HepG2 (cell line): ENCODE results near the gene NSD1. TPM values are rescaled to one million over a fixed set of nuclear protein-coding genes. Genes with fewer than 3 reads are reported as not detected.
A peak's percentile ranks its signal among the peaks of the same experiment; 100 is the strongest.

Source experiments
- CCDC6 ChIP-seq: sonication (generic); formaldehyde crosslinking; IDR thresholded peaks from 2 replicates; pipeline ENCODE4 v1.8.1; 2022; ENCODE audit warnings: mild to moderate bottlenecking, missing genetic modification reagents, moderate library complexity
- FOXO4 ChIP-seq: sonication (generic); formaldehyde crosslinking; conservative IDR thresholded peaks from 2 replicates; pipeline ENCODE4 v1.8.1; 2023; ENCODE audit warnings: missing genetic modification reagents
- HOXA3 ChIP-seq: sonication (generic); formaldehyde crosslinking; IDR thresholded peaks from 2 replicates; pipeline ENCODE4 v1.5.0; 2020; ENCODE audit warnings: missing genetic modification reagents
- KIAA2018 ChIP-seq: sonication (generic); formaldehyde crosslinking; IDR thresholded peaks from 2 replicates; pipeline ENCODE4 v1.5.0; 2020; ENCODE audit warnings: mild to moderate bottlenecking, missing genetic modification reagents, borderline replicate concordance
- MEF2D ChIP-seq: sonication (generic); formaldehyde crosslinking; IDR thresholded peaks from 2 replicates; pipeline ENCODE4 v1.5.1; 2020; ENCODE audit warnings: mild to moderate bottlenecking, missing genetic modification reagents
- MXD1 ChIP-seq: sonication (generic); formaldehyde crosslinking; IDR thresholded peaks from 2 replicates; pipeline ENCODE4 v1.4.0; 2020; ENCODE audit warnings: mild to moderate bottlenecking, missing genetic modification reagents
- MXD4 ChIP-seq: IDR thresholded peaks from 2 replicates; pipeline ENCODE4 v1.6.1; 2016; ENCODE audit warnings: mild to moderate bottlenecking, missing biosample characterization, missing genetic modification reagents
- RFXANK ChIP-seq: IDR thresholded peaks from 2 replicates; pipeline ENCODE4 v1.6.1; 2016
- WIZ ChIP-seq: sonication (generic); formaldehyde crosslinking; IDR thresholded peaks from 2 replicates; pipeline ENCODE4 v1.5.1; 2020; ENCODE audit warnings: mild to moderate bottlenecking, missing genetic modification reagents
- ZC3H13 ChIP-seq: sonication (generic); formaldehyde crosslinking; IDR thresholded peaks from 2 replicates; pipeline ENCODE4 v1.8.1; 2023; ENCODE audit warnings: mild to moderate bottlenecking, missing genetic modification reagents, moderate library complexity
- ZKSCAN5 ChIP-seq: sonication (generic); formaldehyde crosslinking; IDR thresholded peaks from 2 replicates; pipeline ENCODE4 v1.5.1; 2020; ENCODE audit warnings: mild to moderate bottlenecking, missing genetic modification reagents
- ZNF329 ChIP-seq: sonication (generic); formaldehyde crosslinking; IDR thresholded peaks from 2 replicates; pipeline ENCODE4 v1.9.0; 2021; ENCODE audit warnings: low read depth, mild to moderate bottlenecking, missing genetic modification reagents
- ZNF331 ChIP-seq: sonication (generic); formaldehyde crosslinking; IDR thresholded peaks from 2 replicates; pipeline ENCODE4 v1.4.0; 2020; ENCODE audit warnings: missing genetic modification reagents
- ZNF382 ChIP-seq: sonication (generic); formaldehyde crosslinking; IDR thresholded peaks from 2 replicates; pipeline ENCODE4 v1.5.0; 2020; ENCODE audit warnings: missing genetic modification reagents, mild to moderate bottlenecking, borderline replicate concordance
- ZNF770 ChIP-seq: sonication (generic); formaldehyde crosslinking; IDR thresholded peaks from 2 replicates; pipeline ENCODE4 v1.5.0; 2020; ENCODE audit warnings: mild to moderate bottlenecking, missing genetic modification reagents
- ZSCAN12 ChIP-seq: sonication (generic); formaldehyde crosslinking; IDR thresholded peaks from 2 replicates; pipeline ENCODE4 v1.9.0; 2021; ENCODE audit warnings: mild to moderate bottlenecking, missing genetic modification reagents
- polyA plus RNA-seq, 8 experiments: library from polyadenylated mRNA; depleted of rRNA in 3 of 8; stranded (reverse) in 7 of 8; unstranded in 1 of 8; fragments of >200 nt; fragmentation: Illumina TruSeq in 4 of 8; extraction: Trizol in 4 of 8; gene quantifications; 2 replicates each; pipeline versions ENCODE4 v1.2.1 to v1.2.3, GENCODE V29; 2011 to 2016; ENCODE audit warnings: low read depth in 4 of 8, missing spikeins in 1 of 8, mixed read lengths in 1 of 8; ENCODE audit not compliant: insufficient read depth in 1 of 8
- total RNA-seq, 5 experiments: library from RNA; depleted of rRNA; stranded (reverse); fragments of >200 nt; fragmentation: Illumina TruSeq; extraction: Trizol; gene quantifications; 2 replicates each; pipeline ENCODE4 v1.2.3, GENCODE V29; 2016; ENCODE audit warnings: low read depth in 1 of 5

NSD1 gene
- total and polyA plus RNA-seq, 2 of the 13 experiments (the other 11 are each of a cell fraction or from before 2014, with no cell fraction given) = 0.01 to 0.09 TPM

GRCh38 chr5:177311723-177312648 lies 178.4 kb downstream of the NSD1 start, which contains the start of gene MXD3 (continued):
- no peak for TF ChIP-seq ZSCAN12 (CRISPR knock-in tag)
- TF ChIP-seq CCDC6 (CRISPR knock-in tag) = peak; percentile 88; the same call in 1 of the 2 replicates
- TF ChIP-seq RFXANK (CRISPR knock-in tag) = no peak
- TF ChIP-seq ZNF331 = no peak
- no peak for TF ChIP-seq WIZ
- TF ChIP-seq ZKSCAN5 = no peak
- TF ChIP-seq HOXA3 (CRISPR knock-in tag) = peak; percentile 32; the same call in 1 of the 2 replicates
- peak; percentile 97 for TF ChIP-seq MXD4
- peak; percentile 74 for TF ChIP-seq ZC3H13
- TF ChIP-seq FOXO4 (CRISPR knock-in tag) = no peak
- no peak for TF ChIP-seq MEF2D (CRISPR knock-in tag)
- no peak for TF ChIP-seq KIAA2018 (CRISPR knock-in tag)
- peak; percentile 99; the same call in 1 of the 2 replicates for TF ChIP-seq MXD1
- no peak for TF ChIP-seq ZNF382 (CRISPR knock-in tag)
- no peak for TF ChIP-seq ZNF329 (CRISPR knock-in tag)
- no peak for TF ChIP-seq ZNF770 (CRISPR knock-in tag)
